HCT116 (cell line): ENCODE results near the gene ZNF555. TPM values are rescaled to one million over a fixed set of nuclear protein-coding genes. Genes with fewer than 3 reads are reported as not detected.
"Not testable (repeated sequence)": the region's sequence is repeated elsewhere in the genome, so short reads cannot be mapped to it uniquely, and the experiment has no call there.

Experiments
- ATAC-seq: fragments of 200-7000 bp; cut with Tn5 transposase; 2 replicates; pipeline ENCODE4 v1.9.1; 2020; ENCODE audit warnings: mild to moderate bottlenecking, moderate library complexity
- BruUV-seq: library from RNA; stranded (reverse); fragments of 400-500 nt; replicated peaks from 2 replicates; lab custom pipeline; 2021; lab: Mats Ljungman, UMichigan
- CTCF ChIA-PET: fragments of 300-600 bp; sonication (Branson Sonifier 250); formaldehyde crosslinking; loops from one replicate; lab custom pipeline; 2021; ENCODE audit warnings: antibody characterized with exemption; lab: Charles Lee
- POLR2A ChIA-PET: fragments of 300-600, 350-600 bp; sonication (Branson Sonifier 250); formaldehyde crosslinking; loops from one replicate; lab custom pipeline; 2021; ENCODE audit warnings: antibody characterized with exemption; lab: Charles Lee
- RAD21 ChIA-PET, 2 experiments: fragments of 300-600 bp; sonication (Branson Sonifier 250); formaldehyde crosslinking; loops; one replicate each; lab custom pipeline; 2023; ENCODE audit warnings: low total read pairs in 2 of 2; ENCODE audit not compliant: uncharacterized antibody in 2 of 2, unreplicated experiment in 2 of 2, low non-redundant PET in 1 of 2; lab: Charles Lee
- DNase-seq: peaks from one replicate; pipeline ENCODE4 v3.0.0-alpha.2; 2010; ENCODE audit warnings: low read depth, low spot score
- H2AFZ ChIP-seq: fragments of 200-600 bp; shearing (Covaris generic), sonication (generic); 2 replicates; pipeline ENCODE4 v1.6.1; 2017; ENCODE audit warnings: low read depth, mixed run types, mixed read lengths, antibody characterized with exemption, low read length; ENCODE audit not compliant: poor library complexity, severe bottlenecking
- H3K27ac ChIP-seq: 2 replicates; pipeline ENCODE4 v1.5.1; 2012; ENCODE audit warnings: low read depth, low read length
- H3K27me3 ChIP-seq: fragments of 200-600 bp; sonication (generic); 2 replicates; pipeline ENCODE4 v1.6.1; 2016; ENCODE audit warnings: mixed run types, low read length, mixed read lengths; ENCODE audit not compliant: insufficient read depth
- H3K36me3 ChIP-seq, 2 experiments: fragments of 200-500 bp in 1 of 2; fragments of 200-600 bp in 1 of 2; sonication (Bioruptor generic) in 1 of 2; sonication (generic) in 1 of 2; 2 replicates each; pipeline versions ENCODE4 v1.5.1 to v1.6.1; 2014 to 2016; ENCODE audit warnings: low read length in 2 of 2, inconsistent platforms in 1 of 2, mixed read lengths in 1 of 2, mixed run types in 1 of 2; ENCODE audit not compliant: insufficient read depth in 2 of 2, control insufficient read depth in 1 of 2
- H3K4me1 ChIP-seq, 2 experiments: fragments of 200-600 bp in 1 of 2; sonication (generic) in 1 of 2; 2 replicates each; pipeline versions ENCODE4 v1.5.1 to v1.6.1; 2012 to 2017; ENCODE audit warnings: low read length in 2 of 2, inconsistent platforms in 1 of 2, mild to moderate bottlenecking in 1 of 2, mixed read lengths in 1 of 2, mixed run types in 1 of 2, moderate library complexity in 1 of 2; ENCODE audit not compliant: insufficient read depth in 2 of 2, control insufficient read depth in 1 of 2
- H3K4me2 ChIP-seq: fragments of 200-600 bp; sonication (generic); 2 replicates; pipeline ENCODE4 v1.6.1; 2017; ENCODE audit warnings: mixed run types, low read length, mixed read lengths
- H3K4me3 ChIP-seq, 2 experiments: fragments of 200-600 bp in 1 of 2; sonication (generic) in 1 of 2; replicated peaks in 1 of 2; 2 replicates each; pipeline ENCODE4 v1.5.1; 2011 to 2016; ENCODE audit warnings: low read length in 2 of 2, control low read depth in 1 of 2, low read depth in 1 of 2, mild to moderate bottlenecking in 1 of 2, mixed read lengths in 1 of 2, mixed run types in 1 of 2
- H3K79me2 ChIP-seq: fragments of 200-600 bp; sonication (generic); 2 replicates; pipeline ENCODE4 v1.6.1; 2017; ENCODE audit warnings: mild to moderate bottlenecking, mixed run types, low read length, moderate library complexity, mixed read lengths; ENCODE audit not compliant: insufficient read depth
- H3K9ac ChIP-seq: fragments of 200-600 bp; sonication (generic); 2 replicates; pipeline ENCODE4 v1.6.1; 2016; ENCODE audit warnings: low read length, mixed read lengths
- H3K9me2 ChIP-seq: fragments of 200-600 bp; sonication (generic), shearing (Covaris generic); 2 replicates; pipeline ENCODE4 v1.6.1; 2017; ENCODE audit warnings: mixed run types, mild to moderate bottlenecking, moderate library complexity; ENCODE audit not compliant: insufficient read depth
- H3K9me3 ChIP-seq, 2 experiments: fragments of 200-500 bp in 1 of 2; fragments of 200-600 bp in 1 of 2; sonication (Bioruptor generic) in 1 of 2; sonication (generic) in 1 of 2; 2 replicates each; pipeline ENCODE4 v1.6.1; 2014 to 2017; ENCODE audit warnings: low read length in 2 of 2, mixed read lengths in 2 of 2, inconsistent platforms in 1 of 2, low read depth in 1 of 2, mild to moderate bottlenecking in 1 of 2, mixed run types in 1 of 2, moderate library complexity in 1 of 2; ENCODE audit not compliant: control insufficient read depth in 1 of 2, insufficient read depth in 1 of 2
- H4K20me1 ChIP-seq: fragments of 200-600 bp; sonication (generic), shearing (Covaris generic); 2 replicates; pipeline ENCODE4 v1.6.1; 2017; ENCODE audit warnings: mixed run types, mild to moderate bottlenecking, moderate library complexity; ENCODE audit not compliant: insufficient read depth
- CTCF ChIP-seq, 3 experiments: fragments of 200-600 bp in 1 of 3; sonication (generic) in 1 of 3; IDR thresholded peaks in 2 of 3; conservative IDR thresholded peaks in 1 of 3; 2 replicates each; pipeline ENCODE4 v1.5.1; 2012 to 2017; ENCODE audit warnings: low read depth in 2 of 3, low read length in 2 of 3, antibody characterized with exemption in 1 of 3, borderline replicate concordance in 1 of 3, control low read depth in 1 of 3, mild to moderate bottlenecking in 1 of 3, mixed read lengths in 1 of 3, mixed run types in 1 of 3, moderate library complexity in 1 of 3; ENCODE audit not compliant: insufficient read depth in 1 of 3
- FOSL1 ChIP-seq: IDR thresholded peaks from 2 replicates; pipeline ENCODE4 v1.6.1; 2012; ENCODE audit warnings: low read depth
- JUND ChIP-seq: IDR thresholded peaks from 2 replicates; pipeline ENCODE4 v1.6.1; 2012
- MAX ChIP-seq: IDR thresholded peaks from 2 replicates; pipeline ENCODE4 v1.6.1; 2012
- SIN3A ChIP-seq: IDR thresholded peaks from 2 replicates; pipeline ENCODE4 v1.6.1; 2012; ENCODE audit warnings: low read depth
- TCF7L2 ChIP-seq: IDR thresholded peaks from 2 replicates; pipeline ENCODE4 v1.7.0; 2011; ENCODE audit warnings: borderline replicate concordance, inconsistent platforms; ENCODE audit not compliant: insufficient read depth, insufficient read length; ENCODE audit errors: extremely low read depth
- YY1 ChIP-seq: IDR thresholded peaks from 2 replicates; pipeline ENCODE4 v1.6.1; 2011; ENCODE audit warnings: low read length, low read depth, moderate library complexity, mild to moderate bottlenecking; ENCODE audit not compliant: insufficient replicate concordance; ENCODE audit errors: extremely low read depth
- intact Hi-C: fragments of 100-400 bp; cut with micrococcal nuclease; formaldehyde crosslinking; loops from 2 replicates; pipeline ENCODE4 v1.10.0; 2022
- total RNA-seq: library from RNA; stranded (reverse); gene quantifications from one replicate; pipeline ENCODE4 v1.2.1, GENCODE V29; 2021; ENCODE audit not compliant: unreplicated experiment

The ZNF555 gene
- total RNA-seq, 1 experiment from 2014 or later: 4.5 TPM

- H3K4me2 ChIP-seq, H3K9me3 ChIP-seq, H3K9ac ChIP-seq, H3K9me2 ChIP-seq, DNase-seq, CTCF ChIA-PET, H3K27me3 ChIP-seq, BruUV-seq, H3K36me3 ChIP-seq, H2AFZ ChIP-seq, H3K27ac ChIP-seq, H4K20me1 ChIP-seq, H3K4me3 ChIP-seq, POLR2A ChIA-PET, ATAC-seq, RAD21 ChIA-PET: not testable (repeated sequence)
- H3K79me2 ChIP-seq: peaks cover 70% of the 10 kb centered on the region
- peaks cover 4 to 12% of the 10 kb centered on the region in 2 experiments; a peak in 3 of 4 replicates for H3K4me1 ChIP-seq
- intact Hi-C loops: loop anchor here (5.0 kb wide), 1 partner anchor 39 kb away; the partner anchor contains the start of gene ZNF77
Measured at GRCh38 chr19:2903326-2903725, 62.1 kb downstream of the ZNF555 start.

- Histone ChIP-seq H3K9me3 (no peaks in the 10 kb centered on the region), H3K9me2 (no peaks in the 10 kb centered on the region), H3K4me3 (no peak overlapping the region), H4K20me1 (0 out of 2 replicates have a peak, but pooled peaks cover 3% of the 10 kb centered on the region), H3K36me3 (peaks cover 0 to 2% of the 10 kb centered on the region in 2 experiments; a peak in 1 of 4 replicates), H3K79me2 (peaks cover 81% of the 10 kb centered on the region), H2AFZ (no peak overlapping the region), H3K4me1 (peaks cover 4 to 14% of the 10 kb centered on the region in 2 experiments; a peak in 3 of 4 replicates), H3K9ac (no peak overlapping the region), H3K27me3 (no peaks in the 10 kb centered on the region), H3K4me2 (no peak overlapping the region), H3K27ac (no peak overlapping the region)
- no peak for ATAC-seq
- intact Hi-C loops: no loop called here
- BruUV-seq: no TSS peak
- ChIA-PET POLR2A (no interaction called here), RAD21 (no interaction called here), CTCF (no interaction called here)
- DNase-seq: no peak
- TF ChIP-seq TCF7L2 (no peak), MAX (no peak), FOSL1 (no peak), YY1 (no peak), JUND (no peak), CTCF (IDR thresholded peaks at IDR 0.05 in 2 of 3, conservative IDR thresholded peaks at IDR 0.05 in 1 of 3; ENCODE audit: borderline replicate concordance in 1 of 3, insufficient read depth in 1 of 3, low read depth in 2 of 3, low read length in 2 of 3) (no peak), SIN3A (no peak)
Measured at GRCh38 chr19:2905918-2906519, 64.7 kb downstream of the ZNF555 start.
